NCI-H2227 (cell line): ENCODE measurements around the gene EEF2KMT.
"Not testable (repeated sequence)": the region's sequence is repeated elsewhere in the genome, so short reads cannot be mapped to it uniquely, and the experiment has no call there.

ENCODE experiments used
- DNase-seq: peaks from one replicate; lab custom pipeline; 2025; ENCODE audit not compliant: unreplicated experiment; lab: John Stamatoyannopoulos, UW

Gene EEF2KMT, protein sequence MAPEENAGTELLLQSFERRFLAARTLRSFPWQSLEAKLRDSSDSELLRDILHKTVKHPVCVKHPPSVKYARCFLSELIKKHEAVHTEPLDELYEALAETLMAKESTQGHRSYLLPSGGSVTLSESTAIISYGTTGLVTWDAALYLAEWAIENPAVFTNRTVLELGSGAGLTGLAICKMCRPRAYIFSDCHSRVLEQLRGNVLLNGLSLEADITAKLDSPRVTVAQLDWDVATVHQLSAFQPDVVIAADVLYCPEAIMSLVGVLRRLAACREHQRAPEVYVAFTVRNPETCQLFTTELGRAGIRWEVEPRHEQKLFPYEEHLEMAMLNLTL

DNA sequence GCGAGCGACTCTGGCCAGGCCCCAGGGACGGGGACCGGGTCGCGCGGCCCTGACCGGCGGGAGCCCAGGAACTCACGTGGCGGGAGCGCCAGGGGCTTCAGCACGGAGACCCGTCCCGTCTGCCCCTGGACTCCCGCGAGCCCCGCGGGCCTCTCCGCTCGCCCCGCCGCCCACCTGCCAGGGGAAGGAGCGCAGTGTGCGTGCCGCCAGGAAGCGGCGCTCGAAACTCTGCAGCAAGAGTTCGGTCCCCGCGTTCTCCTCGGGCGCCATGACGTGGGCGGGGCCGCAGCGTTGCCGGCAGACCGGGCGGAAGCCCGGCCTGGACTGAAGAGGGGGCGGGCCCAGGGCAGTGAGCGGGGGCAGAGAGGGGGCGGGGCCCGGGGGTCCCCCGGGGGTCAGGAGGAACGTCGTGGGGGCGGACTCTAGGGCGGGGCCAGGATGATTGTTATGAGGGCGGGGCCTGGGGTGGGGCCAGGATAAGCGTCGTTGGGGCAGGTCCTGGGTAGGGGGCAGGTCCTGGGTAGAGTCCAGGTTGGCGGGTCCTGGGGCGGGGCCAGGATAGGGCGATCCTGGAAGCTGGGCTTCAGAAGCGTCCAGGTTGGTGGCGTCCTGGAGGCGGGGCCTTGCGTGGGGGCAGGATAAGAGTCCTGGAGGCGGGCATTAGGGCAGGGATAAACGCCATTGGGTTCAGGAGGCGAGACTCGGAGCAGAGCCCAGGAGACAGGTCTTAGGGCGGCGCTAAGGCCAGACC is at the start of gene EEF2KMT:
EEF2KMT (minus strand) TSS at position 326 of the 751 bp plus-strand sequence; CDS start at position 270, 56 bp downstream.
- peak; percentile 99 for DNase-seq

DNA sequence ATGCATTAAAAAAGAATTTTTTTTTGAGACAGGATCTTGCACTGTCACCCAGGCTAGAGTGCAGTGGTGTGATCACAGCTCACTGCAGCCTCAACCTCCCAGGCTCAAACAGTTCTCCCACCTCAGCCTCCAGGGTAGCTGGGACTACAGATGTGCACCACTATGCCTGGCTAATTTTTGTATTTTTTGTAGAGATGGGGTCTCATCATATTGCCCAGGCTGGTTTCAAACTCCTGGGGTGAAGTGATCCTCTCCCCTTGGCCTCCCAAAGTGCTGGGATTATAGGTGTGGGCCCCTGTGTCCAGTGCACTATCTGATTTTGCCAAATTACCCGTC is 47.0 kb upstream of the EEF2KMT start:
- not testable (repeated sequence) for DNase-seq

- DNase-seq = no peak
Observed at GRCh38 chr16:5143761-5144620, 46.4 kb upstream of the EEF2KMT start.

DNA sequence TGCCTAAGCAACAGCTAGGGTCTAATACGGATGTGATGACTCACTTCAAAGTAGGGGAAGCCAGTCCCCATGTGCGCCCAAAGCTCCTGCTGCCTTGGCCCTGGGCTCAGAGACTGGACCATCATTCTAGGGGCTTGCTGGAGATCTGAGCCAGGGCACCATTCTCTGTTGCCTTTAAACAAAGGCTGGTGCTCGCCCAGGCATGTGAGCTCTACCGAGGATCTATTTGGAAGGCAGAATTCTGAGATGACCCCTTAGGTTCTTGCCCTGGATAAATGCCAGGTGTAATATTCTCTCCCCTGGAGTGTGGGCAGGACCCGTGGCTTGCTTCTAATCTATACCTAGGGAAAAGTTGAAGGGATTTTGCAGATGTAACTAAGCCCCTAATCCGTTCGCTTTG is 42.6 kb upstream of the EEF2KMT start:
- DNase-seq = peak; percentile 1

DNA sequence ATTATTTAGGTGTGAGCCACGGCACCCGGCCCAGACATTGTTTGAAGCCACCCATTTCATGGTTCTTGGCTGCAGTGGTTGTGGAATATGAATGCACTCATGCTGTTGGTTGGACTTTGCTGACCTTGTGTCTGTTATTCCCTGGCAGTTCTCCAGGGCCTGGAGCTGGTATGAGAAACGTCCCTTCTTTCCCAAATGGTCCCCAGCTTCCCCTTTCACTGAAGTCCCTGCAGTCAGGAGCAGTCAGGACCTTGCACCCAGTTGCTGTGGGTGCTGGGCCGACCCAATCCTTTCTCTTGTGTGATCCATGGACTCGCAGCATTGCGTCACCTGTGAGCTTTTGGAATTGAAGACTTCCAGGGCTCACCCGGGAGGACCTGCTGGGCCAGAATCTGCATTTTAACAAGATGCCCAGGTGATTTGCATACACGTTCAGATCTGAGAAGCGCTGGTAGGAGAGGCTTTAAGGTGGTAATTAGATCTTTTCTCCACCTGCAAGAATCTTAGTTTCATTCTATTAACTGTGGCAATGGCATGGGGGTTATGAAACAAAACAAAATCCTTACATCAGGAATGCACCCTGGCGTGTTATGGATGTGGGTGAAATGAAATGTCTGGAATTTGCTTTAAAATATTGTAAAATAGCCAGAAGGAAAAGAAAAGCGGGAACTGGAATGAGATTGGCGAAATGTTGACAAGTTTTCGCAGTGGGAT is 37.3 kb upstream of the EEF2KMT start:
- DNase-seq = not testable (repeated sequence)

DNA sequence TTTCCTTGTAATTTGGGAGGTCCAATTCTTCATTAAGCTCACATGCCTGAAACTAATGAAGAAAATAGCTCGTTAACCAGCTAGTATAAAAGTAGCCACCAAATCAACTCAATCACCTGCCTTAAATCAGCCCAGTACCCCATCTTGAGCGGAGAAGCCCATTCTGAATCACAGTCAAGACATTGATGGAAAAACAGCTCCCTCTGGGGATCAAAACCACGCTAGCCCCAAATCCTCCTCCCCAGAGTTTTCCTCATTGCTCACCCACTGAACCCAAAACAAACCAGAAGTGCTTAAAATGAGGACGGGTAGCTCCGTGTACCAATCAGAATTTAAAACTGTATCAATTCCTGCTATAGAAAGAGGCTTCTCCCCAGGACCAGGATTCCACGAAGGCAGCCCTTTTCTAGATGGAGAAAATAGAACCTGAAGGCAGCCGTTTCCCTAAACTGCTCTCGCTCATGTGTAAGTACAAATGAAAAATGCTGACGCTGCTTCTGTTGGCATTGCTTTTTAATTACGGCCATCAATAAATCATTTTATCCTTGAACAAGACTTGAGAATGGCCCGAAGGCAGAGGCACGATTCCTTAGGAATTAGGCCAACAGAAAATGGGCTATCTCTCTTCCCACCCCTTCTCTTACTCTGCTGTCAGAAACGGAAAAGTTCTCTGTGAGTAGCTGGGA is 35.5 kb upstream of the EEF2KMT start:
- DNase-seq = peak; percentile 2

DNA sequence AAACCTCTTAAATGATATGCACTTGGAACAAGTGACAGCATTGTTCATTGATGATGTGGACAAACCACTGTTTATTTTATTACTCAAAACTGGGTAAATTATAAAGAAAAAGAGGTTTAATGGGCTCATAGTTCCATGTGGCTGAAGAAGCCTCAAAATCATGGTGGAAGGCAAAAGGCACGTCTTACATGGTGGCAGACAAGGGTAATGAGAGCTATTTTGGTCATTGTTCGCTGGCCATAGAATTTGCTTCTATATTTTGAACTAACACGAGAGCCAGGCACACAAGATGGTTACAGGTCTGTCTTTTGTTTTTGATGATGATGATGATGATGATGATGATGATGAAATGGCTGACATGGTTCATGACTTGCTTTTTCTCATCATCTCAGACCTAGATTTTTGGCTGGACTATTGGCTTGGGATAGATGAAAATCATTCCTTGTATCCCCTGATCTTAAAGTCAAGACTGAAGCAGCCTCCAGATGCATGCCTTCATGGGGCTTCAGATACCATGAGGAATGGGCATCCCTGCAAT is 33.9 kb upstream of the EEF2KMT start:
- not testable (repeated sequence) for DNase-seq

DNA sequence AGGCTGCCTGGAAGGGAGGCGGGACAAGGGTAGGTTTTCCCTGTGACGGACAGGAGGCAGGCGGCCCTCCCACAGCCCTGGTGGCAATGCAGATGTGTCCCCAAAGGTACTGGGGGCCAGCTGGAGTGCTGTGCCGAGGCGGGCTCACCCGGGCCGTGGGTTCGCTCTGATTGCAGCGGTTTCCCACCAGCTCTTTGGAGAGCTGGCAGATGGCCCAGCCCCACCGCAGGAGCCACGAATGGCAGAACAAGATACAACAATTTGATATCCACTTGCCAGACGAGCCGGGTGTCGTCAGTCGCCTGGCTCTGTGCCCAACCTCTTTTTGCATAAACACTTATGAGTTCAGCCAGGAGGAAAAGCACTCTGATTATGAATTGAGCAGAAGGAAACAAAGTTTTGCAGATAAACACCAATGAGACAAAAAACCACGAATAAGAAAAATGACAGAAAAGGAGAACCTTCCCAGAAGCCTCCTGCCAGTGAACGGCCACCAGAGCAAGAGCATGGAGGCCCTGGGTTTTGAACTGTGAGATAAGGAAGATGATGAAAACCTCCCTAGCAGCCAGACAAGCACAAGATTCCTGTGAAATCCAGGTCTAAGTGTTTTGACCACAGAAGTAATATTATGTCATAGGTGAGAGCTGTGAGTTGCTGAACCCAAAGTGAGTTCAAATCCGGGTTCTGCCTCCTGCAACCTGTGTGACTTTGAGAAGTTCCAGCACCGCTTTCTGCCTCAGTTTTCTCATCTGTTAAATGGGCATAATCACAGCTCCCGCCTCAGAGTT is 19.9 kb upstream of the EEF2KMT start:
- DNase-seq = peak; percentile 74

DNA sequence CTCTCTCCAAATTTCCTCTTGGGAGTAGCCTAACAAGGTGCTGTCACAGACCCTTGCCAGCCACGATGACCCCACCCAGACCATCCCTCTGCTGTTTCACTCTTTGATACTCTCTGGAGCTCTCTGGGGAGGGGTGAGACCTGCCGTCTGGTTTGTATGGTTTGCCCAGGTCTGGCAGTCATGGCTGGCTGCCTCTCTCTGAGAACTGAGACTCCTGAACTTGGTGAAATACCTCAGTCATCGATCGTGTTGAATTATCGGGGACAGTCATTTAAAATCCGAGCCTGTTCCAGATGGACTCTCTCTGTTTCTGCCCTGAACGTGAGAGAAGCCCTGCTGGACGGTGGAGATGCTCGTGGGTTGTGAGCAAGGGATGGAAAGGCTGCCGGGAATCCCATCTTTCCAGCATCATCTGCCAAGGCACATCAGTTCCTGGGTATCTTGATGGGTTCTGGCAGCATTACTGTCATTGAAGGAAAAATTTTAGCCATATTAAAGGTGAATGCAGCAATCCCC is 19.2 kb upstream of the EEF2KMT start:
- not testable (repeated sequence) for DNase-seq

DNA sequence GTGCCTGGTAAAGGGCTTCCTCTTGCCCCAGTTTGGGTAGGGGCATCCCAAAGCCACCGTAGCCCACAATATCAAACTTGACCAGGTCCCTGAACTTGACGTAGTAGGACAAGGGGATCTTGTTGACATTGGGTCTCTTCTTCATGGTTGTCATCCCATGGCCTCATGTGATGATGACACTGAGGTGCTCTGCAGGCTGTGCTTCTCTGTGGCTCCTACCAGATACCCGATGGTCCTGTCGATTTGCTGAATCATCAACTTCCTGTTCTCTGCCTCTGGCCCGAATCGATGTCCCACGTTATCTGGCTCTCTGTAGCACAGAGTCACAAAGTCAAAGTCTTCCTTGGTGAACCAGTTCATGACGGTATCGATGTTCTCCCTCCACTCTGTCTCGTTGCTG is 13.3 kb upstream of the EEF2KMT start:
- DNase-seq = not testable (repeated sequence)

GRCh38 chr16:5108505-5109158 is 11.0 kb upstream of the EEF2KMT start:
- no peak for DNase-seq

DNA sequence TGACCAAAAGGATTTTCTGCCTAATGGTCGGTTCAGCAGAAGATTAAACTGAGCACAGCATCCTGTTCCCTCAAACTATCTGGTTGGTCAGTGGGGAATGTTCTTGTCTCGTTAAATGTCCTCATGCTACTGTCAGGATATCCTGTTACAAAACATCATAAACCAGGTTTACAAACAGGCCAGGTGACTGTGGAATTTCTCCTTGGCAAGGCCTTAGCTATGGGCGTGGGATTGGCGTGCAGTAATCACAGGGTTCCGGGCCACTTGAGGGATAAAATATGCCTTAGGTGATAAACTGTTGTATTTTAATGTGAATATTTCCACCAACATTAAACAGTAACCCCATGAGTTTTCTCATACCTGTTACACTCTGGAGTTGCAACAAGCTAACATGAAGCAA is 7.4 kb upstream of the EEF2KMT start:
- DNase-seq = not testable (repeated sequence)

- DNase-seq = not testable (repeated sequence)
Observed at GRCh38 chr16:5103296-5104032, 5.9 kb upstream of the EEF2KMT start.

DNA sequence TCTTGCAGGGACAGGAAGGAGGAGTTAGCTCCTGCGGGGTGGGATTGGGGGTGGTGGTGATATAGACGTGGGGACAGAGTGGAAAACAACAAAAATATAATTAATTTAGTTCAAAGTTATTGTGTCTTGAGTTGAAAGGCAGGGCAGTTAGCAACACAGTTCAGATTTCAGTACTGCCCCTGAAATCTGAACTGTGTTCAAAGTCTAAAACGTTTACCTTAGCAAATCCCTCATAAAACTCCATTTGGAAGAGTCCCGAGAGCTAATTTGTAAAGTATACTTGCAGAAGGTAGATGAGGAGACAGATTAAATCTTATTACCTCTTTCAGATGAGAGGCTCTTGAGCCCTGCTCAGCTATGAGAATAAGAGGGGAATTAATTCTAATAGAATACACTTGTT is 1.6 kb upstream of the EEF2KMT start:
- not testable (repeated sequence) for DNase-seq

DNA sequence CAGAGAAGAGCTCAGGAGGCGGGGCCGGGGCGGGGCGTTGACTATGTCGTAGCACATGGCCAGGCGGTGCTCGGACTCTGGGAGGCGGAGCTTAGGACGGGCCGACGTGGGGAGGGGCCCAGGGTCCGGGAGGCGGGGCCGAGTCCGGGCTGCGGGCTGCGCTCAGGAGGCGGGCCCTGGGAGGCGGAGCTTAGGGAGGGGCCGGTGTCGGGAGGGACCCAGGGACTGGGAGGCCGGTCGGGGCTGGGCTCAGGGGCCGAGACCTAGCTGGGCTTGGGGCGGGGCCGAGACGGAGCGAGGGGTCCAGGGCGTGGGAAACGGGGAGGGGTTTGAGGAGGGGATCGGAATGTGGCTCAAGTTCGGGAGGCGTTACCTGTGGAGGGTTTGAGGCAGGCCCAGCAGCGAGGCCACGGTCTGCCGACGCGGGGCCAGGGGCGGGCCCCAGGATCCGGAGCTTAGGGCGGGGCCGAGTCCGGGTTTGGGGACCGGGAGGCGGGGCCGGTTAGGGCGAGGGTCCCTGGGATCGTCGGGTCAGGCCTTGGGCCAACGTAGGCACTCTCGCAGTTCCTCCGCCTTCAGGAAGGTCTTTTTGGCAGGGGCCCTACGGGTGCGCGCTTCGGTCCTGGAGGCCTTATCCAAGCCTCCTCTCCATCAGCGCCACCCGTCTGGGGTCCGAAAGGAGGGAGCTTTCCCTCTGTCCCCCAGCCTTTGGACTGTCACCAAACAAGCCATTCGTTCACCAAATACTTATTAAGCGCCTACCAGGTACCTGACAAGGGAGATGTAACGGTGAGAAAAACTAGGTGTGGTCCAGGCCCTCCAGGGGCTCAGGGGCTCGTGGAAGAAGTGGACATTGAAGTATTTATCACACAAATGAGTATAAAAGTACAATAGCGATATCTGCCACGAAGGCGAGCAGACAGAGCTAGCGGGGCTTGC is 895 bp upstream of the EEF2KMT start:
- peak; percentile 71 for DNase-seq

DNA sequence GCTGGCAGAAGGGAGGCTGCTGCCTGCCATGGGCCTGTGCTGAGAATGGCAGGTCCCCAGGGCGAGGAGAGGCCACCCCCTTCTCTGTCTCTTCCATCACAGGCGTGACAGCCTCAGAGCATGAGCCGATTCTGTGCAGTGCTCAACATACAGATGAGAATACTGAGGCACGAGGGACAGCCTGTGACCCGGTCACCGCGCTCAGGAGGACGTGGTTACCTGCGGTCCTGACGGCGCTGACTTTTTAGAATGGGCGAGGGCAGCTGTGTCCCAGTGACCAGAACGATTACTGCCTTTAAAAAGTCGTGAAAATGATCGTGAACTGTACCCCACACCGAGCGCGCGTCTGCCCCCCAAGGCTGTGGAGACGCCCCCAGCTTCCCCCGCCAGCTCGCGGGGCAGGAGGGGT is 530 bp downstream of the EEF2KMT start:
- DNase-seq = peak; percentile 42
